ENCODE measurements around the gene CLEC12A. TPM values are rescaled to one million over a fixed set of nuclear protein-coding genes. Genes with fewer than 3 reads are reported as not detected.

The CLEC12A gene
- not detected in 2 replicates for total RNA-seq

GRCh38 chr12:9971181-9971580 is at the start of gene CLEC12A:
Gene CLEC12A, plus strand, starts transcription at chr12:9971409. Its CDS starts 188 bp downstream, at chr12:9971597.

GRCh38 chr12:9932270-9932669 is 38.9 kb upstream of the CLEC12A start, which contains the start of gene CLEC2A:
Gene CLEC2A, minus strand, starts transcription at chr12:9932370. Its CDS starts 41 bp downstream, at chr12:9932329.

GRCh38 chr12:9999016-9999415 is 27.8 kb downstream of the CLEC12A start, which contains the start of gene CLEC1B:
Gene CLEC1B, minus strand, starts transcription at chr12:9999121. Its CDS starts 21 bp downstream, at chr12:9999100.

GRCh38 chr12:10030446-10030845 is 59.2 kb downstream of the CLEC12A start, which contains the start of gene CLEC9A:
Gene CLEC9A, plus strand, starts transcription at chr12:10030682. Its CDS starts 22,006 bp downstream, at chr12:10052688.

Other genes starting within 250 kb of the CLEC12A start
- gene CLECL1, start 238.3 kb upstream of the CLEC12A start, total RNA-seq, result not detected in 2 replicates
- not detected in 2 replicates for gene CD69, start 210.5 kb upstream of the CLEC12A start, total RNA-seq
- gene KLRF1, start 143.9 kb upstream of the CLEC12A start, total RNA-seq, result not detected in 2 replicates
- under 0.01 TPM in 1 of 2 replicates, not detected in the other for gene CLEC2B, start 102.1 kb upstream of the CLEC12A start, total RNA-seq
- not detected in 2 replicates for gene KLRF2, start 89.9 kb upstream of the CLEC12A start, total RNA-seq
- gene CLEC2A, start 39.0 kb upstream of the CLEC12A start, total RNA-seq, result not detected in 2 replicates
- not detected in 2 replicates for gene CLEC1B, start 27.7 kb downstream of the CLEC12A start, total RNA-seq
- not detected in 2 replicates for gene CLEC12B, start 39.2 kb downstream of the CLEC12A start, total RNA-seq
- gene CLEC9A, start 59.3 kb downstream of the CLEC12A start, total RNA-seq, result 0.30 TPM in 1 of 2 replicates, not detected in the other
- gene CLEC1A, start 127.6 kb downstream of the CLEC12A start, total RNA-seq, result not detected in 2 replicates
- not detected in 2 replicates for gene CLEC7A, start 158.8 kb downstream of the CLEC12A start, total RNA-seq
- gene OLR1, start 200.7 kb downstream of the CLEC12A start, total RNA-seq, result 0.23 and 5.0 TPM in 2 replicates
- gene TMEM52B, start 207.6 kb downstream of the CLEC12A start, total RNA-seq, result under 0.01 TPM in 1 of 2 replicates, not detected in the other
- gene GABARAPL1, start 241.5 kb downstream of the CLEC12A start, total RNA-seq, result 49.0 and 79.3 TPM in 2 replicates

All from smooth muscle cell of the umbilical artery (primary cell).